Endothelial cell of umbilical vein (primary cell): ENCODE results near the gene RAI1.

Experiments
- POLR2A ChIP-seq: IDR thresholded peaks from 2 replicates; pipeline ENCODE4 v1.6.1; 2012; ENCODE audit warnings: low read depth, mild to moderate bottlenecking, control low read depth, low read length
- POLR2AphosphoS5 ChIP-seq: IDR thresholded peaks from 2 replicates; pipeline ENCODE4 v1.6.1; 2012; ENCODE audit warnings: low read depth, mild to moderate bottlenecking, control low read depth, low read length, moderate library complexity; ENCODE audit not compliant: insufficient read depth
- TF ChIP-seq, protein P1 (sequence below): IDR thresholded peaks from 2 replicates; pipeline ENCODE4 v1.6.1; 2011; ENCODE audit not compliant: insufficient read depth, insufficient read length
- TF ChIP-seq, protein P2 (sequence below), 2 donors: IDR thresholded peaks; 1 replicate in 1 of 2; 2 replicates in 1 of 2; pipeline ENCODE4 v1.5.1; 2011; ENCODE audit warnings: low read length in 2 of 2, mild to moderate bottlenecking in 2 of 2, moderate library complexity in 2 of 2, control low read depth in 1 of 2, inconsistent platforms in 1 of 2, low read depth in 1 of 2; ENCODE audit not compliant: insufficient read depth in 1 of 2; ENCODE audit errors: extremely low read depth in 1 of 2

GRCh38 chr17:17814162-17815061 is 133.2 kb downstream of the RAI1 start:
- TF ChIP-seq, protein P1, sequence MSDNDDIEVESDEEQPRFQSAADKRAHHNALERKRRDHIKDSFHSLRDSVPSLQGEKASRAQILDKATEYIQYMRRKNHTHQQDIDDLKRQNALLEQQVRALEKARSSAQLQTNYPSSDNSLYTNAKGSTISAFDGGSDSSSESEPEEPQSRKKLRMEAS, result no peak
- TF ChIP-seq, protein P2, sequence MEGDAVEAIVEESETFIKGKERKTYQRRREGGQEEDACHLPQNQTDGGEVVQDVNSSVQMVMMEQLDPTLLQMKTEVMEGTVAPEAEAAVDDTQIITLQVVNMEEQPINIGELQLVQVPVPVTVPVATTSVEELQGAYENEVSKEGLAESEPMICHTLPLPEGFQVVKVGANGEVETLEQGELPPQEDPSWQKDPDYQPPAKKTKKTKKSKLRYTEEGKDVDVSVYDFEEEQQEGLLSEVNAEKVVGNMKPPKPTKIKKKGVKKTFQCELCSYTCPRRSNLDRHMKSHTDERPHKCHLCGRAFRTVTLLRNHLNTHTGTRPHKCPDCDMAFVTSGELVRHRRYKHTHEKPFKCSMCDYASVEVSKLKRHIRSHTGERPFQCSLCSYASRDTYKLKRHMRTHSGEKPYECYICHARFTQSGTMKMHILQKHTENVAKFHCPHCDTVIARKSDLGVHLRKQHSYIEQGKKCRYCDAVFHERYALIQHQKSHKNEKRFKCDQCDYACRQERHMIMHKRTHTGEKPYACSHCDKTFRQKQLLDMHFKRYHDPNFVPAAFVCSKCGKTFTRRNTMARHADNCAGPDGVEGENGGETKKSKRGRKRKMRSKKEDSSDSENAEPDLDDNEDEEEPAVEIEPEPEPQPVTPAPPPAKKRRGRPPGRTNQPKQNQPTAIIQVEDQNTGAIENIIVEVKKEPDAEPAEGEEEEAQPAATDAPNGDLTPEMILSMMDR (IDR thresholded peaks at IDR 0.05; ENCODE audit: extremely low read depth in 1 of 2, insufficient read depth in 1 of 2, low read depth in 1 of 2, low read length in 2 of 2), result no peak
- TF ChIP-seq POLR2AphosphoS5 (no peak), POLR2A (no peak)
